Gastrocnemius medialis (tissue), 4 donors: ENCODE data around the gene SLC13A5.

ENCODE experiments used
- CTCF ChIP-seq, 5 experiments: fragments of 450-650 bp in 3 of 5; fragments of 200-600 bp in 2 of 5; sonication (generic) in 2 of 5; IDR thresholded peaks in 4 of 5; conservative IDR thresholded peaks in 1 of 5; 1 replicate in 4 of 5; 2 replicates in 1 of 5; pipeline ENCODE4 v1.5.1; 2016 to 2019; ENCODE audit warnings: antibody characterized with exemption in 5 of 5, mild to moderate bottlenecking in 3 of 5, moderate library complexity in 3 of 5
- POLR2A ChIP-seq, 2 donors: fragments of 450-650 bp; IDR thresholded peaks; one replicate each; pipeline ENCODE4 v1.6.1; 2017; ENCODE audit warnings: antibody characterized with exemption in 2 of 2, mild to moderate bottlenecking in 2 of 2, moderate library complexity in 2 of 2

- no peak for TF ChIP-seq POLR2A (IDR thresholded peaks at IDR 0.05)
- TF ChIP-seq CTCF (IDR thresholded peaks at IDR 0.05 in 4 of 5, conservative IDR thresholded peaks at IDR 0.05 in 1 of 5), result no peak
Observed at GRCh38 chr17:6761779-6762178, 48.6 kb upstream of the SLC13A5 start.
